ENCODE measurements around the gene MTMR3.

GRCh38 chr22:30038219-30038618 is 155.2 kb downstream of the MTMR3 start:
- TF ChIP-seq CTCF (IDR thresholded peaks at IDR 0.05) (no peak), POLR2A (IDR thresholded peaks at IDR 0.05) (no peak)

Data from adrenal gland (tissue), 5 donors.